OCI-LY1 (cell line): ENCODE results near the gene THUMPD2.
"Not testable (repeated sequence)": the region's sequence is repeated elsewhere in the genome, so short reads cannot be mapped to it uniquely, and the experiment has no call there.

ENCODE experiments used
- H2AFZ ChIP-seq: fragments of 200-600 bp; sonication (generic), shearing (Covaris generic); 2 replicates; pipeline ENCODE4 v1.6.0; 2014; ENCODE audit warnings: antibody characterized with exemption, mild to moderate bottlenecking, low read length
- H3F3A ChIP-seq: fragments of 200-600 bp; sonication (generic), shearing (Covaris generic); 2 replicates; pipeline ENCODE4 v1.6.0; 2014; ENCODE audit warnings: mild to moderate bottlenecking, antibody characterized with exemption, low read length, moderate library complexity; ENCODE audit not compliant: insufficient read depth
- H3K27ac ChIP-seq: fragments of 200-600 bp; sonication (generic); 2 replicates; pipeline ENCODE4 v1.5.1; 2014; ENCODE audit warnings: low read length, mixed run types, mild to moderate bottlenecking, low read depth; ENCODE audit not compliant: poor library complexity, severe bottlenecking
- H3K27me3 ChIP-seq: fragments of 200-600 bp; sonication (generic); 2 replicates; pipeline ENCODE4 v1.6.0; 2014; ENCODE audit warnings: antibody characterized with exemption, mild to moderate bottlenecking, low read length, moderate library complexity; ENCODE audit not compliant: insufficient read depth
- H3K36me3 ChIP-seq: fragments of 200-600 bp; sonication (generic); 2 replicates; pipeline ENCODE4 v1.6.1; 2014; ENCODE audit warnings: mild to moderate bottlenecking, antibody characterized with exemption, low read length, moderate library complexity, mixed read lengths; ENCODE audit not compliant: insufficient read depth
- H3K4me1 ChIP-seq: fragments of 200-600 bp; sonication (generic); 2 replicates; pipeline ENCODE4 v1.5.1; 2014; ENCODE audit warnings: mild to moderate bottlenecking, low read length, moderate library complexity; ENCODE audit not compliant: insufficient read depth, severe bottlenecking
- H3K4me2 ChIP-seq: fragments of 200-600 bp; sonication (generic), shearing (Covaris generic); 2 replicates; pipeline ENCODE4 v1.6.1; 2014; ENCODE audit warnings: low read length
- H3K4me3 ChIP-seq: fragments of 200-600 bp; sonication (generic); 2 replicates; pipeline ENCODE4 v1.5.1; 2014; ENCODE audit warnings: low read length, low read depth, mild to moderate bottlenecking, mixed read lengths; ENCODE audit not compliant: poor library complexity, severe bottlenecking
- H3K79me2 ChIP-seq: fragments of 200-600 bp; shearing (Covaris generic); 2 replicates; pipeline ENCODE4 v1.6.1; 2016; ENCODE audit warnings: mixed run types, low read length, mixed read lengths; ENCODE audit not compliant: insufficient read depth
- H3K9ac ChIP-seq: fragments of 200-600 bp; sonication (generic), shearing (Covaris generic); 2 replicates; pipeline ENCODE4 v1.6.1; 2014; ENCODE audit warnings: mild to moderate bottlenecking, low read length, mixed read lengths
- H3K9me2 ChIP-seq: fragments of 200-600 bp; sonication (generic), shearing (Covaris generic); 2 replicates; pipeline ENCODE4 v1.6.1; 2014; ENCODE audit warnings: low read depth, mild to moderate bottlenecking, low read length, mixed read lengths
- H3K9me3 ChIP-seq: fragments of 200-600 bp; shearing (Covaris generic); 2 replicates; pipeline ENCODE4 v1.6.1; 2014; ENCODE audit warnings: low read length, mixed read lengths
- H4K20me1 ChIP-seq: fragments of 200-600 bp; sonication (generic), shearing (Covaris generic); 2 replicates; pipeline ENCODE4 v1.6.0; 2016; ENCODE audit warnings: mild to moderate bottlenecking, low read length; ENCODE audit not compliant: insufficient read depth
- EZH2 ChIP-seq: fragments of 200-600 bp; sonication (generic), shearing (Covaris generic); IDR thresholded peaks from 2 replicates; pipeline ENCODE4 v1.8.0; 2017; ENCODE audit warnings: borderline replicate concordance, mixed run types, mild to moderate bottlenecking, antibody characterized with exemption, low read length, moderate library complexity, mixed read lengths
- TF ChIP-seq, protein P1 (sequence below): fragments of 200-600 bp; sonication (generic), shearing (Covaris generic); IDR thresholded peaks from 2 replicates; pipeline ENCODE4 v1.5.1; 2017; ENCODE audit warnings: mild to moderate bottlenecking, antibody characterized with exemption, low read length, moderate library complexity, mixed read lengths

THUMPD2 gene

DNA sequence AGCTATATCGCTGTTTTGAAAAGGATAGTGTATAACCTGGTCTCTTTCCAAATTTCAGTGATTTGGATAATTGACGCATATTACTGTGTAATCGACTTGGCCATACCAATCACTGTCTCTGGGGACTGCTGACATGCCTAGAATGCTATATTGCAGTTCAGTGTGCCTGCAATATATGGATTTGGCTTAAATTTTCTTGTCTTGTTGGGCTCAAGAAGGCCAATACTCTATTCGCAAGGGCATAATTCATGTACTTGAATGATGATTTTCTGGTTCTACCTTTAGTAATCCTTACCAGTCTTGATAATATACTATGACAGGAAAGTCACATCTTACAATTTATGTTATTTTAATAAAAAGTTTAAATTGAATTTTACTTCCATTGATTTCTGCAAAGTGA lies 21.7 kb upstream of the THUMPD2 start:
- no peak overlapping the region for H2AFZ ChIP-seq
- no peak overlapping the region for H3K4me3 ChIP-seq

DNA sequence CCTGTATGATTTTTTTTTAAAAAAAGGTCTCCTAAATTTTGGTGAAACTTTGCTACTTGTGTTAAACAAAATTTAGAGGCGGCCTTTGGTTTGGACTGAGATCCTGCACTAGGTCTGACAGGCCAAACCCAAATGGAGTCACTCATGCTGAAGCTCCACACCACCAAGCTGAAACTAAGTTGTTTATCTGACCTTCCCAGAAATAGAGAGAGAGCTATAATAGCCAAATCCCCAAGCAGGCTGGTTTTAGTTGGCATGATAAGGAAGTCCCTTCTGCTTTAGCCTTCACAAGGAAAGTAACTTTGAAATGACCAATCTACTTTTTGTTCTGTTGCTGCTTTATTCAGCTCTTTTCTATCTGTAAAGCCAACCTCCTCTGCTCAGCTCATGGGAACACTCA lies 17.1 kb upstream of the THUMPD2 start:
- no peak overlapping the region for H2AFZ ChIP-seq
- no peaks in the 10 kb centered on the region for H3K27me3 ChIP-seq
- no peak overlapping the region for H3K4me2 ChIP-seq
- H3K27ac ChIP-seq = no peak overlapping the region
- H3K4me1 ChIP-seq = no peaks in the 10 kb centered on the region
- H4K20me1 ChIP-seq = no peaks in the 10 kb centered on the region
- no peaks in the 10 kb centered on the region for H3K79me2 ChIP-seq
- H3K9ac ChIP-seq = no peak overlapping the region
- no peaks in the 10 kb centered on the region for H3F3A ChIP-seq
- no peak overlapping the region for H3K4me3 ChIP-seq
- H3K9me2 ChIP-seq = no peaks in the 10 kb centered on the region
- TF ChIP-seq, protein P1, sequence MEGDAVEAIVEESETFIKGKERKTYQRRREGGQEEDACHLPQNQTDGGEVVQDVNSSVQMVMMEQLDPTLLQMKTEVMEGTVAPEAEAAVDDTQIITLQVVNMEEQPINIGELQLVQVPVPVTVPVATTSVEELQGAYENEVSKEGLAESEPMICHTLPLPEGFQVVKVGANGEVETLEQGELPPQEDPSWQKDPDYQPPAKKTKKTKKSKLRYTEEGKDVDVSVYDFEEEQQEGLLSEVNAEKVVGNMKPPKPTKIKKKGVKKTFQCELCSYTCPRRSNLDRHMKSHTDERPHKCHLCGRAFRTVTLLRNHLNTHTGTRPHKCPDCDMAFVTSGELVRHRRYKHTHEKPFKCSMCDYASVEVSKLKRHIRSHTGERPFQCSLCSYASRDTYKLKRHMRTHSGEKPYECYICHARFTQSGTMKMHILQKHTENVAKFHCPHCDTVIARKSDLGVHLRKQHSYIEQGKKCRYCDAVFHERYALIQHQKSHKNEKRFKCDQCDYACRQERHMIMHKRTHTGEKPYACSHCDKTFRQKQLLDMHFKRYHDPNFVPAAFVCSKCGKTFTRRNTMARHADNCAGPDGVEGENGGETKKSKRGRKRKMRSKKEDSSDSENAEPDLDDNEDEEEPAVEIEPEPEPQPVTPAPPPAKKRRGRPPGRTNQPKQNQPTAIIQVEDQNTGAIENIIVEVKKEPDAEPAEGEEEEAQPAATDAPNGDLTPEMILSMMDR = no peak
- TF ChIP-seq EZH2 = no peak
- no peaks in the 10 kb centered on the region for H3K36me3 ChIP-seq
- H3K9me3 ChIP-seq = no peaks in the 10 kb centered on the region

More for the DNA sequence above, 21.7 kb upstream of the THUMPD2 start:
- H3K36me3 ChIP-seq = no peaks in the 10 kb centered on the region
- no peak overlapping the region for H3K9ac ChIP-seq
- H3K4me1 ChIP-seq = no peaks in the 10 kb centered on the region
- H4K20me1 ChIP-seq = no peaks in the 10 kb centered on the region
- H3K79me2 ChIP-seq = no peaks in the 10 kb centered on the region
- no peaks in the 10 kb centered on the region for H3F3A ChIP-seq
- H3K9me3 ChIP-seq = no peaks in the 10 kb centered on the region
- H3K4me2 ChIP-seq = no peak overlapping the region
- H3K9me2 ChIP-seq = no peaks in the 10 kb centered on the region
- TF ChIP-seq, protein P1 = no peak
- TF ChIP-seq EZH2 = no peak
- H3K27me3 ChIP-seq = no peaks in the 10 kb centered on the region
- H3K27ac ChIP-seq = no peak overlapping the region

DNA sequence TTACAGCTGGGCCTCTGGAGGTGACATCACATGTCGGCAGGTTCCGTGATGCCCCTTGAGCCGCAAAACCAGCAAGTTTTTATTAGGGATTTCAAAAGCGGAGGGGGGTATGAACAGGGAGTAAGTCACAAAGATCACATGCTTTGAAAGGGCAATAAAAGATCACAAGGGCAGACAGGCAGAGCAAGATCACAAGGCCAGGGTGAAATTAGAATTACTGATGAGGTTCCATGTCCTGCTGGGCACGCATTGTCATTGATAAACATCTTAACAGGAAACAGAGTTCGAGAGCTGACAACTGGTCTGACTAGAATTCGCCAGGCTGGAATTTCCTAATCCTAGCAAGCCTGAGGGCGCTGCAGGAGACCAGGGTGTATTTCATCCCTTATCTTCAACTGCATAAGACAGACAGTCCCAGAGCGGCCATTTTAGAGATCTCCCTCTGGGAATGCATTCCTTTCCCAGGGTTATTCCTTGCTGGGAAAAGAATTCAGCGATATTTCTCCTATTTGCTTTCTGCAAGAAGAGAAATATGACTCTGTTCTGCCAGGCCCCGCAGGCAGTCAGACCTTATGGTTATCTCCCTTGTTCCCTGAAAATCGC lies 11.3 kb upstream of the THUMPD2 start:
- H4K20me1 ChIP-seq, H3K4me1 ChIP-seq, H3K79me2 ChIP-seq, H3K4me3 ChIP-seq, H3K36me3 ChIP-seq, H2AFZ ChIP-seq, H3F3A ChIP-seq, H3K27me3 ChIP-seq, H3K9me2 ChIP-seq, H3K9ac ChIP-seq, H3K27ac ChIP-seq, H3K9me3 ChIP-seq, H3K4me2 ChIP-seq: not testable (repeated sequence)

DNA sequence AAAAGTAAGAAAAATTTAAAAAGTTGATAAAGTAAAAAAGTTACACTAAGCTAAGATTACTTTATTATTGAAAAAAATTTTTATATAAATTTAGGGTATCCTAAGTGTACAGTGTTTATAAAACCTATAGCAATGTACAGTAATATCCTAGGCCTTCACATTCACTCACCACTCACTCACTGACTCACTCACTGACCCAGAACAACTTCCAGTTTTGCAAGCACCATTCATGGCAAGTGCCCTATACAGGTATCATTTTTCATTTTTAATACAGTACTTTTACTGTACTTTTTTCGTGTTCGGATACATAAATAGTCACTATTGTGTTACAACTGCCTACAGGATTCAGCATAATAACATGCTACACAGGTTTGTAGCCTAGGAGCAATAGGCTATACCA lies 8.9 kb upstream of the THUMPD2 start:
- H3K27me3 ChIP-seq = no peaks in the 10 kb centered on the region
- no peak overlapping the region for H2AFZ ChIP-seq
- TF ChIP-seq, protein P1 = no peak

More for the DNA sequence above, 8.9 kb upstream of the THUMPD2 start:
- Histone ChIP-seq H3K9me3 (no peaks in the 10 kb centered on the region), H3K9me2 (no peaks in the 10 kb centered on the region), H3K79me2 (no peaks in the 10 kb centered on the region), H3K9ac (no peak overlapping the region), H3K4me1 (no peaks in the 10 kb centered on the region), H3K4me2 (no peak overlapping the region), H4K20me1 (no peaks in the 10 kb centered on the region), H3K4me3 (no peak overlapping the region), H3K36me3 (no peaks in the 10 kb centered on the region), H3K27ac (no peak overlapping the region), H3F3A (no peaks in the 10 kb centered on the region)
